H9 (cell line): Measurements from ENCODE around the gene ATF3. TPM values are rescaled to one million over a fixed set of nuclear protein-coding genes. Genes with fewer than 3 reads are reported as not detected.

Experiments used
- DNase-seq: peaks from one replicate; pipeline ENCODE4 v3.0.0-alpha.2; 2017
- H2AFZ ChIP-seq: one replicate; pipeline ENCODE4 v1.6.1; 2013; ENCODE audit warnings: mild to moderate bottlenecking, low read length, control low read depth, moderate library complexity
- H2AK5ac ChIP-seq: 2 replicates; pipeline ENCODE4 v1.6.1; 2013; ENCODE audit warnings: low read length, control low read depth, mixed read lengths; ENCODE audit not compliant: insufficient read length
- H2BK120ac ChIP-seq: one replicate; pipeline ENCODE4 v1.6.1; 2013; ENCODE audit warnings: low read depth, mild to moderate bottlenecking, low read length, control low read depth, inconsistent platforms; ENCODE audit not compliant: poor library complexity, severe bottlenecking
- H2BK12ac ChIP-seq: 2 replicates; pipeline ENCODE4 v1.6.1; 2013; ENCODE audit warnings: low read length, control low read depth, mixed read lengths, low read depth; ENCODE audit not compliant: insufficient read length
- H2BK15ac ChIP-seq: 2 replicates; pipeline ENCODE4 v1.6.1; 2013; ENCODE audit warnings: low read depth, low read length, control low read depth
- H2BK20ac ChIP-seq: one replicate; pipeline ENCODE4 v1.6.1; 2013; ENCODE audit warnings: low read depth, mild to moderate bottlenecking, low read length, control low read depth, inconsistent platforms; ENCODE audit not compliant: poor library complexity, severe bottlenecking
- H2BK5ac ChIP-seq: 2 replicates; pipeline ENCODE4 v1.6.1; 2013; ENCODE audit warnings: low read length, control low read depth, mixed read lengths; ENCODE audit not compliant: insufficient read length
- H3K14ac ChIP-seq: 2 replicates; pipeline ENCODE4 v1.6.1; 2013; ENCODE audit warnings: low read length, control low read depth; ENCODE audit not compliant: insufficient read depth
- H3K18ac ChIP-seq: 2 replicates; pipeline ENCODE4 v1.6.1; 2013; ENCODE audit warnings: low read depth, mild to moderate bottlenecking, mixed read lengths, low read length, control low read depth; ENCODE audit not compliant: insufficient read length
- H3K23ac ChIP-seq: 2 replicates; pipeline ENCODE4 v1.6.1; 2013; ENCODE audit warnings: low read length, control low read depth, mixed read lengths, low read depth; ENCODE audit not compliant: insufficient read length
- H3K23me2 ChIP-seq: 2 replicates; pipeline ENCODE4 v1.6.1; 2013; ENCODE audit warnings: low read depth, mild to moderate bottlenecking, mixed read lengths, low read length, control low read depth; ENCODE audit not compliant: insufficient read length, poor library complexity, severe bottlenecking
- H3K27ac ChIP-seq: 2 replicates; pipeline ENCODE4 v1.5.1; 2013; ENCODE audit warnings: low read length, control low read depth, mixed read lengths, low read depth; ENCODE audit not compliant: insufficient read length
- H3K27me3 ChIP-seq: 2 replicates; pipeline ENCODE4 v1.6.1; 2013; ENCODE audit warnings: low read length, control low read depth, inconsistent platforms; ENCODE audit not compliant: insufficient read depth
- H3K4ac ChIP-seq: 2 replicates; pipeline ENCODE4 v1.6.1; 2013; ENCODE audit warnings: low read depth, mild to moderate bottlenecking, control low read depth, inconsistent platforms, low read length, moderate library complexity
- H3K4me1 ChIP-seq: 2 replicates; pipeline ENCODE4 v1.6.1; 2013; ENCODE audit warnings: low read length, control low read depth, inconsistent platforms; ENCODE audit not compliant: insufficient read depth
- H3K4me2 ChIP-seq: 2 replicates; pipeline ENCODE4 v1.6.1; 2013; ENCODE audit warnings: low read length, control low read depth, mixed read lengths; ENCODE audit not compliant: insufficient read length, insufficient read depth
- H3K56ac ChIP-seq: 2 replicates; pipeline ENCODE4 v1.6.1; 2013; ENCODE audit warnings: low read depth, mild to moderate bottlenecking, mixed read lengths, low read length, control low read depth; ENCODE audit not compliant: insufficient read length
- H3K79me1 ChIP-seq: 2 replicates; pipeline ENCODE4 v1.6.1; 2013; ENCODE audit warnings: low read depth, mild to moderate bottlenecking, moderate library complexity, low read length, control low read depth, inconsistent platforms; ENCODE audit not compliant: insufficient read depth, poor library complexity, severe bottlenecking
- H3K79me2 ChIP-seq: 2 replicates; pipeline ENCODE4 v1.6.1; 2013; ENCODE audit warnings: low read length, control low read depth, inconsistent platforms; ENCODE audit not compliant: insufficient read depth
- H3K9ac ChIP-seq: 2 replicates; pipeline ENCODE4 v1.6.1; 2013; ENCODE audit warnings: low read length, control low read depth, mixed read lengths; ENCODE audit not compliant: insufficient read length; ENCODE audit errors: extremely low read depth
- H3K9me3 ChIP-seq: one replicate; pipeline ENCODE4 v1.6.1; 2013; ENCODE audit warnings: low read depth, low read length, inconsistent platforms; ENCODE audit not compliant: control insufficient read depth
- H3T11ph ChIP-seq: one replicate; pipeline ENCODE4 v1.6.1; 2013; ENCODE audit warnings: mild to moderate bottlenecking, low read length, control low read depth, inconsistent platforms
- H4K20me1 ChIP-seq: one replicate; pipeline ENCODE4 v1.6.1; 2013; ENCODE audit not compliant: control insufficient read depth, insufficient read length, insufficient read depth
- H4K5ac ChIP-seq: 2 replicates; pipeline ENCODE4 v1.6.1; 2013; ENCODE audit warnings: low read depth, mild to moderate bottlenecking, mixed read lengths, low read length, control low read depth; ENCODE audit not compliant: insufficient read length
- H4K8ac ChIP-seq: replicated peaks from 2 replicates; pipeline ENCODE4 v1.6.1; 2013; ENCODE audit warnings: low read length, control low read depth, mixed read lengths, low read depth; ENCODE audit not compliant: insufficient read length
- H4K91ac ChIP-seq: 2 replicates; pipeline ENCODE4 v1.6.1; 2013; ENCODE audit warnings: low read depth, mild to moderate bottlenecking, moderate library complexity, mixed read lengths, low read length, control low read depth; ENCODE audit not compliant: insufficient read length
- H3K27ac Mint-ChIP-seq, 3 experiments: 2 replicates in 2 of 3; 3 replicates in 1 of 3; pipeline ENCODE4 v1.8.0; 2020 to 2021; ENCODE audit warnings: mixed read lengths in 3 of 3, mild to moderate bottlenecking in 1 of 3, moderate library complexity in 1 of 3
- H3K27me3 Mint-ChIP-seq: 2 replicates; pipeline ENCODE4 v1.8.0; 2021; ENCODE audit warnings: low read depth, mild to moderate bottlenecking, moderate library complexity, mixed read lengths
- H3K36me3 Mint-ChIP-seq, 3 experiments: 2 replicates in 2 of 3; 3 replicates in 1 of 3; pipeline ENCODE4 v1.8.0; 2020 to 2021; ENCODE audit warnings: low read depth in 3 of 3, mixed read lengths in 3 of 3; ENCODE audit not compliant: insufficient read depth in 1 of 3
- H3K4me1 Mint-ChIP-seq, 2 experiments: 2 replicates each; pipeline ENCODE4 v1.8.0; 2020; ENCODE audit warnings: mixed read lengths in 2 of 2
- H3K4me3 Mint-ChIP-seq, 2 experiments: 2 replicates in 1 of 2; 3 replicates in 1 of 2; pipeline ENCODE4 v1.8.0; 2020 to 2021; ENCODE audit warnings: mild to moderate bottlenecking in 2 of 2, mixed read lengths in 2 of 2, moderate library complexity in 1 of 2
- H3K9me3 Mint-ChIP-seq, 2 experiments: 2 replicates in 1 of 2; 3 replicates in 1 of 2; pipeline ENCODE4 v1.8.0; 2020; ENCODE audit warnings: mild to moderate bottlenecking in 2 of 2, mixed read lengths in 2 of 2, moderate library complexity in 1 of 2
- WGBS: extraction: QIAGEN DNeasy Blood & Tissue Kit; methylation state at CpG from one replicate; pipeline ENCODE4 v1.1.7; 2013; ENCODE audit warnings: missing lambda C conversion rate, low lambda C conversion rate, mixed read lengths; ENCODE audit not compliant: insufficient read length; ENCODE audit errors: extremely low coverage; 5-methylcytosine and 5-hydroxymethylcytosine counted together
- total RNA-seq: library from RNA; stranded (reverse); gene quantifications from 2 replicates; pipeline ENCODE4 v1.2.1, GENCODE V29; 2021
- TF ChIP-seq, protein P1 (sequence below): fragments of 200-600 bp; sonication (generic); conservative IDR thresholded peaks from 3 replicates; pipeline ENCODE4 v1.8.0; 2021; ENCODE audit warnings: antibody characterized with exemption, mild to moderate bottlenecking

ATF3 gene
- total RNA-seq, 1 experiment from 2014 or later = 14.7 TPM

DNA sequence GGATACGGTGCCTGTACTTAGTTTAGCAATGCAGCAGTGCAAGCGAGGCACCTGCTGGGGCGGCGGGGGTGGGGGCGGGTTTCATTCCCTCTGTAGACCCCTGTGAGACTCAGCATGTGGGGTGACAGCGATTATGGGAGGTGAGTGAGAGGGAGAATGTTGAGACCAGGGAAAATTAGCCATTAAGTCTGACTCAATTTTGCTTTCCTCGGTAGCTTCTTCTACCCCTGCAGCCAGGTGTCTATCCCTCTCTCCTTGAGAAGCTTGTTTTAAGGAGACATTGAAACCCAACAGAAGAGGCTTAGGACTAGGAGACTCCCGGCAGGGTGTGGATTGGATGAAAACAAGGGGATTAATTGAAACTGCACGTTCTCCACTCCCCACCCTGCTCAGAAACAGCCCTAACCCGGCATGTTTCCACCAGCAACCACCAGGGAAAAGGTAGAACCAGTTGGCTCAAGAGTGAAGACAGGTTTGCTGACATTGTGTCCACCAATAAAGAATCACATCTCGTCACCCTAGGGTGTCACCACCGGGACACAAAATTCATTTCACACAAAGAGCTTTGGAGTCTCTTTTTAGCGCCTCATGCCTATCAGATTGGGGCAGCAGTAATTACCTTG is 20.6 kb upstream of the ATF3 start:
- no peak overlapping the region for H4K5ac ChIP-seq
- Mint-ChIP-seq H3K27ac (peak overlapping the region in 1 of 3 experiments; percentile 12; a peak in 1 of 7 replicates), H3K36me3 (no peaks in the 10 kb centered on the region), H3K27me3 (peaks cover 9% of the 10 kb centered on the region), H3K4me1 (peaks cover 18 to 24% of the 10 kb centered on the region in 2 experiments), H3K4me3 (no peak overlapping the region), H3K9me3 (no peaks in the 10 kb centered on the region)
- H2BK15ac ChIP-seq = no peak overlapping the region
- no peak overlapping the region for H3K56ac ChIP-seq
- TF ChIP-seq, protein P1, sequence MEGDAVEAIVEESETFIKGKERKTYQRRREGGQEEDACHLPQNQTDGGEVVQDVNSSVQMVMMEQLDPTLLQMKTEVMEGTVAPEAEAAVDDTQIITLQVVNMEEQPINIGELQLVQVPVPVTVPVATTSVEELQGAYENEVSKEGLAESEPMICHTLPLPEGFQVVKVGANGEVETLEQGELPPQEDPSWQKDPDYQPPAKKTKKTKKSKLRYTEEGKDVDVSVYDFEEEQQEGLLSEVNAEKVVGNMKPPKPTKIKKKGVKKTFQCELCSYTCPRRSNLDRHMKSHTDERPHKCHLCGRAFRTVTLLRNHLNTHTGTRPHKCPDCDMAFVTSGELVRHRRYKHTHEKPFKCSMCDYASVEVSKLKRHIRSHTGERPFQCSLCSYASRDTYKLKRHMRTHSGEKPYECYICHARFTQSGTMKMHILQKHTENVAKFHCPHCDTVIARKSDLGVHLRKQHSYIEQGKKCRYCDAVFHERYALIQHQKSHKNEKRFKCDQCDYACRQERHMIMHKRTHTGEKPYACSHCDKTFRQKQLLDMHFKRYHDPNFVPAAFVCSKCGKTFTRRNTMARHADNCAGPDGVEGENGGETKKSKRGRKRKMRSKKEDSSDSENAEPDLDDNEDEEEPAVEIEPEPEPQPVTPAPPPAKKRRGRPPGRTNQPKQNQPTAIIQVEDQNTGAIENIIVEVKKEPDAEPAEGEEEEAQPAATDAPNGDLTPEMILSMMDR = no peak; the same call in 2 of the 3 replicates
- H3K9me3 ChIP-seq = no peaks in the 10 kb centered on the region
- no peak overlapping the region for H2BK5ac ChIP-seq
- H3K4ac ChIP-seq = no peak overlapping the region
- H3K79me1 ChIP-seq = no peaks in the 10 kb centered on the region
- no peaks in the 10 kb centered on the region for H3K23me2 ChIP-seq
- H2BK20ac ChIP-seq = no peak overlapping the region
- no peak overlapping the region for H2BK120ac ChIP-seq
- H4K8ac ChIP-seq = no peak overlapping the region
- no peak overlapping the region for H3T11ph ChIP-seq
- H3K4me2 ChIP-seq = no peak overlapping the region
- H3K14ac ChIP-seq = no peak overlapping the region
- H3K23ac ChIP-seq = no peak overlapping the region
- H3K9ac ChIP-seq = no peak overlapping the region
- no peak overlapping the region for H3K18ac ChIP-seq
- no peaks in the 10 kb centered on the region for H3K79me2 ChIP-seq
- no peak overlapping the region for H2AK5ac ChIP-seq
- no peak overlapping the region for H3K27ac ChIP-seq
- H3K27me3 ChIP-seq = no peaks in the 10 kb centered on the region
- H4K20me1 ChIP-seq = no peaks in the 10 kb centered on the region
- H3K4me1 ChIP-seq = no peaks in the 10 kb centered on the region
- H4K91ac ChIP-seq = no peak overlapping the region
- no peak for DNase-seq
- no peak overlapping the region for H2BK12ac ChIP-seq
- no peak overlapping the region for H2AFZ ChIP-seq
- WGBS = no CpG with 5 or more reads among the region's 13 CpGs
